Measurements from ENCODE around the gene WWOX.

- TF ChIP-seq CTCF (IDR thresholded peaks at IDR 0.05; ENCODE audit: insufficient read depth, low read depth, low read length): no peak
- TF ChIP-seq EZH2 (IDR thresholded peaks at IDR 0.05; ENCODE audit: insufficient read depth, low read length): no peak
Measured at GRCh38 chr16:78323315-78323714, 223.9 kb downstream of the WWOX start.
